Breast epithelium (tissue), 4 donors: ENCODE data around the gene TAF15. TPM values are rescaled to one million over a fixed set of nuclear protein-coding genes. Genes with fewer than 3 reads are reported as not detected.

ENCODE experiments used
- DNase-seq, 2 donors: peaks; one replicate each; pipeline ENCODE4 v3.0.0-alpha.2; 2019; ENCODE audit warnings: low spot score in 2 of 2
- H3K27ac ChIP-seq, 2 donors: fragments of 200-600 bp; sonication (generic) in 1 of 2; one replicate each; pipeline ENCODE4 v1.5.1; 2016 to 2019; ENCODE audit warnings: mild to moderate bottlenecking in 1 of 2
- H3K27me3 ChIP-seq, 2 donors: fragments of 200-600 bp; sonication (generic) in 1 of 2; one replicate each; pipeline versions ENCODE4 v1.5.1 to v1.6.0; 2017 to 2019; ENCODE audit warnings: control low read depth in 1 of 2, mild to moderate bottlenecking in 1 of 2
- H3K36me3 ChIP-seq: fragments of 200-600 bp; one replicate; pipeline ENCODE4 v1.5.1; 2019
- H3K4me1 ChIP-seq, 2 donors: fragments of 200-600 bp; sonication (generic); one replicate each; pipeline ENCODE4 v1.5.1; 2016 to 2019; ENCODE audit warnings: control low read depth in 1 of 2
- H3K4me3 ChIP-seq, 3 donors: fragments of 200-600 bp; sonication (generic); 1 replicate in 2 of 3; 2 replicates in 1 of 3; pipeline ENCODE4 v1.5.1; 2016 to 2019; ENCODE audit warnings: mild to moderate bottlenecking in 3 of 3, moderate library complexity in 2 of 3
- H3K9me3 ChIP-seq, 2 donors: fragments of 200-600 bp; sonication (generic) in 1 of 2; one replicate each; pipeline ENCODE4 v1.5.1; 2016 to 2019; ENCODE audit warnings: control low read depth in 1 of 2
- CTCF ChIP-seq, 3 donors: fragments of 450-650 bp; IDR thresholded peaks; one replicate each; pipeline ENCODE4 v1.5.1; 2016 to 2017; ENCODE audit warnings: antibody characterized with exemption in 3 of 3, mild to moderate bottlenecking in 3 of 3, moderate library complexity in 3 of 3
- POLR2A ChIP-seq: fragments of 450-650 bp; IDR thresholded peaks from one replicate; pipeline ENCODE4 v1.6.1; 2016; ENCODE audit warnings: antibody characterized with exemption, mild to moderate bottlenecking, moderate library complexity
- POLR2AphosphoS5 ChIP-seq, 3 donors: sonication (generic); formaldehyde crosslinking; IDR thresholded peaks; one replicate each; pipeline ENCODE4 v1.6.1; 2017; ENCODE audit warnings: antibody characterized with exemption in 3 of 3
- intact Hi-C: fragments of 100-400 bp; cut with DNase I; formaldehyde crosslinking; loops from one replicate; pipeline ENCODE4 v1.15.1; 2023; ENCODE audit warnings: low total_unique reads
- total RNA-seq, 3 donors: library from RNA; depleted of rRNA; stranded (reverse); fragments of >200 nt; gene quantifications; one replicate each; pipeline ENCODE4 v1.1.0, GENCODE V29; 2016

Gene TAF15
- total RNA-seq, 3 donors from 2014 or later = 65.5 to 76.8 (median 72.8) TPM

- H3K9me3 ChIP-seq = no peaks in the 10 kb centered on the region
- DNase-seq = no peak
- intact Hi-C loops = no loop called here
- no peaks in the 10 kb centered on the region for H3K36me3 ChIP-seq
- H3K27ac ChIP-seq = no peak overlapping the region
- TF ChIP-seq POLR2A = no peak
- no peak for TF ChIP-seq POLR2AphosphoS5 (IDR thresholded peaks at IDR 0.05)
- no peak for TF ChIP-seq CTCF (IDR thresholded peaks at IDR 0.05)
- H3K4me3 ChIP-seq = no peak overlapping the region
- H3K4me1 ChIP-seq = no peaks in the 10 kb centered on the region
- no peaks in the 10 kb centered on the region for H3K27me3 ChIP-seq
These were observed 33.7 kb upstream of the TAF15 start for GRCh38 chr17:35775583-35775982.

- Histone ChIP-seq H3K27ac (no peak overlapping the region), H3K4me1 (no peaks in the 10 kb centered on the region), H3K27me3 (no peaks in the 10 kb centered on the region), H3K36me3 (no peaks in the 10 kb centered on the region), H3K4me3 (no peak overlapping the region), H3K9me3 (no peaks in the 10 kb centered on the region)
- no peak for DNase-seq
- intact Hi-C loops = no loop called here
- TF ChIP-seq CTCF (IDR thresholded peaks at IDR 0.05) = no peak
- TF ChIP-seq POLR2AphosphoS5 (IDR thresholded peaks at IDR 0.05) = no peak
- TF ChIP-seq POLR2A = no peak
These were observed 30.6 kb upstream of the TAF15 start for GRCh38 chr17:35778641-35779196.

GRCh38 chr17:35780950-35781349 is 28.3 kb upstream of the TAF15 start:
- TF ChIP-seq POLR2AphosphoS5 (IDR thresholded peaks at IDR 0.05) (no peak), CTCF (IDR thresholded peaks at IDR 0.05) (no peak), POLR2A (no peak)
- no peaks in the 10 kb centered on the region for H3K9me3 ChIP-seq
- no peak for DNase-seq
- no peaks in the 10 kb centered on the region for H3K36me3 ChIP-seq
- H3K4me1 ChIP-seq = no peaks in the 10 kb centered on the region
- H3K27me3 ChIP-seq = no peaks in the 10 kb centered on the region
- no peak overlapping the region for H3K27ac ChIP-seq
- H3K4me3 ChIP-seq = no peak overlapping the region
- intact Hi-C loops = no loop called here

- intact Hi-C loops = no loop called here
- Histone ChIP-seq H3K27me3 (no peaks in the 10 kb centered on the region), H3K9me3 (no peaks in the 10 kb centered on the region), H3K4me1 (no peaks in the 10 kb centered on the region), H3K36me3 (no peaks in the 10 kb centered on the region), H3K4me3 (no peak overlapping the region), H3K27ac (no peak overlapping the region)
- TF ChIP-seq CTCF (IDR thresholded peaks at IDR 0.05) (no peak), POLR2A (no peak), POLR2AphosphoS5 (IDR thresholded peaks at IDR 0.05) (no peak)
- no peak for DNase-seq
These were observed 24.4 kb upstream of the TAF15 start for GRCh38 chr17:35784895-35785294.

GRCh38 chr17:35786941-35787432 is 22.3 kb upstream of the TAF15 start:
- Histone ChIP-seq H3K27me3 (no peaks in the 10 kb centered on the region), H3K36me3 (no peaks in the 10 kb centered on the region), H3K4me3 (no peak overlapping the region), H3K4me1 (no peaks in the 10 kb centered on the region), H3K27ac (no peak overlapping the region), H3K9me3 (no peaks in the 10 kb centered on the region)
- TF ChIP-seq POLR2AphosphoS5 (IDR thresholded peaks at IDR 0.05) (no peak), POLR2A (no peak), CTCF (IDR thresholded peaks at IDR 0.05) (no peak)
- no peak for DNase-seq
- intact Hi-C loops = no loop called here
